PC-3 (cell line): Measurements from ENCODE around the gene MSI2. TPM values are rescaled to one million over a fixed set of nuclear protein-coding genes. Genes with fewer than 3 reads are reported as not detected.

Source experiments
- ATAC-seq: fragments of 200-7000 bp; cut with Tn5 transposase; 2 replicates; pipeline ENCODE4 v1.9.1; 2020; ENCODE audit warnings: mild to moderate bottlenecking, moderate library complexity
- BruUV-seq: library from RNA; stranded (reverse); fragments of 400-500 nt; replicated peaks from 2 replicates; lab custom pipeline; 2021; lab: Mats Ljungman, UMichigan
- CTCF ChIA-PET: fragments of 300-600 bp; sonication (Branson Sonifier 250); formaldehyde crosslinking; loops from one replicate; lab custom pipeline; 2022; ENCODE audit warnings: antibody characterized with exemption; lab: Charles Lee
- POLR2A ChIA-PET: fragments of 300-600 bp; sonication (Branson Sonifier 250); formaldehyde crosslinking; loops from one replicate; lab custom pipeline; 2022; ENCODE audit warnings: antibody characterized with exemption; ENCODE audit not compliant: unreplicated experiment; lab: Charles Lee
- DNase-seq: peaks from one replicate; pipeline ENCODE4 v3.0.0-alpha.2; 2015
- H2AFZ ChIP-seq: fragments of 300-600 bp; sonication (generic); 2 replicates; pipeline ENCODE4 v1.6.0; 2016; ENCODE audit warnings: antibody characterized with exemption, low read length
- H3F3A ChIP-seq: fragments of 300-600 bp; sonication (generic); one replicate; pipeline ENCODE4 v1.6.0; 2017; ENCODE audit warnings: antibody characterized with exemption, low read length, control low read depth, mild to moderate bottlenecking; ENCODE audit not compliant: unreplicated experiment
- H3K27ac ChIP-seq: fragments of 300-600 bp; sonication (generic); 2 replicates; pipeline ENCODE4 v1.5.1; 2016; ENCODE audit warnings: mild to moderate bottlenecking, low read length
- H3K27me3 ChIP-seq: fragments of 300-600 bp; sonication (generic); 2 replicates; pipeline ENCODE4 v1.6.1; 2016; ENCODE audit warnings: low read length, mixed read lengths
- H3K36me3 ChIP-seq: fragments of 300-600 bp; sonication (generic); 2 replicates; pipeline ENCODE4 v1.6.1; 2016; ENCODE audit warnings: low read depth, mixed run types, low read length, mixed read lengths
- H3K4me1 ChIP-seq: fragments of 300-600 bp; sonication (generic); 2 replicates; pipeline ENCODE4 v1.5.1; 2016; ENCODE audit warnings: low read length; ENCODE audit not compliant: insufficient read depth
- H3K4me2 ChIP-seq: fragments of 300-600 bp; sonication (generic); 2 replicates; pipeline ENCODE4 v1.6.0; 2016; ENCODE audit warnings: low read length
- H3K4me3 ChIP-seq: fragments of 300-600 bp; sonication (generic); 2 replicates; pipeline ENCODE4 v1.5.1; 2016; ENCODE audit warnings: mild to moderate bottlenecking, low read length, mixed read lengths
- H3K79me2 ChIP-seq: fragments of 300-600 bp; sonication (generic); 2 replicates; pipeline ENCODE4 v1.6.1; 2017; ENCODE audit warnings: low read length, mixed read lengths
- H3K9ac ChIP-seq: fragments of 300-600 bp; sonication (generic); 2 replicates; pipeline ENCODE4 v1.6.0; 2016; ENCODE audit warnings: mild to moderate bottlenecking, low read length
- H3K9me2 ChIP-seq: fragments of 300-600 bp; sonication (generic); replicated peaks from 2 replicates; pipeline ENCODE4 v1.6.1; 2016; ENCODE audit warnings: mixed run types, low read length, mixed read lengths
- H3K9me3 ChIP-seq: fragments of 300-600 bp; sonication (generic); 2 replicates; pipeline ENCODE4 v1.6.1; 2016; ENCODE audit warnings: low read length, mixed read lengths
- H4K20me1 ChIP-seq: fragments of 300-600 bp; sonication (generic); 2 replicates; pipeline ENCODE4 v1.6.1; 2016; ENCODE audit warnings: low read length, mixed read lengths
- CTCF ChIP-seq: fragments of 300-600 bp; sonication (generic); conservative IDR thresholded peaks from 2 replicates; pipeline ENCODE4 v1.5.1; 2017; ENCODE audit warnings: antibody characterized with exemption, low read depth, mild to moderate bottlenecking, low read length
- EZH2 ChIP-seq: fragments of 300-600 bp; sonication (generic); IDR thresholded peaks from one replicate; pipeline ENCODE4 v1.6.1; 2017; ENCODE audit warnings: antibody characterized with exemption, mild to moderate bottlenecking, low read length; ENCODE audit not compliant: unreplicated experiment
- EZH2phosphoT487 ChIP-seq: fragments of 300-600 bp; sonication (generic); IDR thresholded peaks from 2 replicates; pipeline ENCODE4 v1.6.1; 2018; ENCODE audit warnings: mild to moderate bottlenecking, antibody characterized with exemption, low read length, borderline replicate concordance
- intact Hi-C: fragments of 100-400 bp; cut with micrococcal nuclease; formaldehyde crosslinking; loops from 2 replicates; pipeline ENCODE4 v1.9.0; 2023
- total RNA-seq: library from RNA; depleted of rRNA; stranded (reverse); fragments of >200 nt; gene quantifications from 2 replicates; pipeline ENCODE4 v1.2.3, GENCODE V29; 2014

The MSI2 gene
- total RNA-seq, 1 experiment from 2014 or later, result 54.7 TPM

GRCh38 chr17:57594767-57595166 is 338.4 kb downstream of the MSI2 start:
- CTCF ChIA-PET, result no interaction called here
- POLR2A ChIA-PET, result no interaction called here
- H4K20me1 ChIP-seq, result no peaks in the 10 kb centered on the region
- no peaks in the 10 kb centered on the region for H3F3A ChIP-seq
- no TSS peak for BruUV-seq
- DNase-seq (no peak), ATAC-seq (no peak)
- no peak overlapping the region for H3K4me3 ChIP-seq
- no peaks in the 10 kb centered on the region for H3K79me2 ChIP-seq
- no peaks in the 10 kb centered on the region for H3K27me3 ChIP-seq
- H3K36me3 ChIP-seq, result no peaks in the 10 kb centered on the region
- no peaks in the 10 kb centered on the region for H3K9me2 ChIP-seq
- intact Hi-C loops, result no loop called here
- no peak overlapping the region for H2AFZ ChIP-seq
- no peaks in the 10 kb centered on the region for H3K9me3 ChIP-seq
- TF ChIP-seq CTCF, result no peak
- TF ChIP-seq EZH2, result no peak
- TF ChIP-seq EZH2phosphoT487, result no peak
- H3K27ac ChIP-seq, result no peak overlapping the region
- H3K4me1 ChIP-seq, result peaks cover 6% of the 10 kb centered on the region
- no peak overlapping the region for H3K4me2 ChIP-seq
- no peak overlapping the region for H3K9ac ChIP-seq

- CTCF ChIA-PET, result no interaction called here
- POLR2A ChIA-PET, result no interaction called here
- no peak for DNase-seq
Observed at GRCh38 chr17:57595426-57595825, 339.1 kb downstream of the MSI2 start.

More at GRCh38 chr17:57595426-57595825, 339.1 kb downstream of the MSI2 start:
- H3K4me3 ChIP-seq, result no peak overlapping the region
- peaks cover 6% of the 10 kb centered on the region for H3K4me1 ChIP-seq
- BruUV-seq, result no TSS peak
- H3K9me3 ChIP-seq, result no peaks in the 10 kb centered on the region
- H3K4me2 ChIP-seq, result no peak overlapping the region
- no peaks in the 10 kb centered on the region for H3K79me2 ChIP-seq
- no peak for ATAC-seq
- no peaks in the 10 kb centered on the region for H4K20me1 ChIP-seq
- no peak overlapping the region for H2AFZ ChIP-seq
- H3K27ac ChIP-seq, result no peak overlapping the region
- H3K9me2 ChIP-seq, result no peaks in the 10 kb centered on the region
- H3K27me3 ChIP-seq, result no peaks in the 10 kb centered on the region
- H3K9ac ChIP-seq, result no peak overlapping the region
- intact Hi-C loops, result no loop called here
- TF ChIP-seq EZH2 (no peak), CTCF (no peak), EZH2phosphoT487 (no peak)
- no peaks in the 10 kb centered on the region for H3K36me3 ChIP-seq
- H3F3A ChIP-seq, result no peaks in the 10 kb centered on the region
